HCEC 1CT (cell line): ENCODE data around the gene ACRBP.

Experiments used
- DNase-seq: peaks from one replicate; pipeline ENCODE4 v3.0.0-alpha.2; 2017

Gene ACRBP

GRCh38 chr12:6647083-6647604 is at the start of gene ACRBP:
TSS of gene ACRBP (minus strand) at chr12:6647432. CDS start at chr12:6647366, 66 bp downstream.
- DNase-seq: no peak

GRCh38 chr12:6695313-6696045 is 48.2 kb upstream of the ACRBP start:
- no peak for DNase-seq

- DNase-seq: no peak
Observed at GRCh38 chr12:6694701-6695100, 47.5 kb upstream of the ACRBP start.

- DNase-seq: no peak
Observed at GRCh38 chr12:6693832-6694355, 46.7 kb upstream of the ACRBP start.

- no peak for DNase-seq
Observed at GRCh38 chr12:6692888-6693287, 45.7 kb upstream of the ACRBP start.

- DNase-seq: no peak
Observed at GRCh38 chr12:6691473-6691872, 44.2 kb upstream of the ACRBP start.

- peak; percentile 100 for DNase-seq
Observed at GRCh38 chr12:6688999-6689882, 42.0 kb upstream of the ACRBP start, which contains the start of gene ZNF384. TSS of gene ZNF384 (minus strand) at chr12:6689375. CDS start at chr12:6679520, 9,855 bp downstream.

- no peak for DNase-seq
Observed at GRCh38 chr12:6688543-6688998, 41.3 kb upstream of the ACRBP start.

- DNase-seq: no peak
Observed at GRCh38 chr12:6685814-6686213, 38.6 kb upstream of the ACRBP start.

- peak; percentile 33 for DNase-seq
Observed at GRCh38 chr12:6684609-6685008, 37.4 kb upstream of the ACRBP start.

- DNase-seq: no peak
Observed at GRCh38 chr12:6676962-6677361, 29.7 kb upstream of the ACRBP start.

- no peak for DNase-seq
Observed at GRCh38 chr12:6672143-6672542, 24.9 kb upstream of the ACRBP start.

GRCh38 chr12:6667559-6668210 is 20.5 kb upstream of the ACRBP start:
- no peak for DNase-seq

- no peak for DNase-seq
Observed at GRCh38 chr12:6666211-6666610, 19.0 kb upstream of the ACRBP start.

GRCh38 chr12:6664902-6665301 is 17.7 kb upstream of the ACRBP start:
- peak; percentile 25 for DNase-seq

GRCh38 chr12:6662906-6663742 is 15.9 kb upstream of the ACRBP start, which contains the start of gene ING4:
TSS of gene ING4 (minus strand) at chr12:6663119. CDS start at chr12:6663101, 18 bp downstream.
- DNase-seq: peak; percentile 100

- no peak for DNase-seq
Observed at GRCh38 chr12:6662602-6662905, 15.3 kb upstream of the ACRBP start.

- no peak for DNase-seq
Observed at GRCh38 chr12:6653987-6654386, 6.8 kb upstream of the ACRBP start.

GRCh38 chr12:6653342-6653741 is 6.1 kb upstream of the ACRBP start:
- no peak for DNase-seq

GRCh38 chr12:6652391-6652790 is 5.2 kb upstream of the ACRBP start:
- no peak for DNase-seq

GRCh38 chr12:6650832-6651231 is 3.6 kb upstream of the ACRBP start:
- DNase-seq: no peak
